ENCODE measurements around the gene ZNF484.
"Not testable (repeated sequence)": the region's sequence is repeated elsewhere in the genome, so short reads cannot be mapped to it uniquely, and the experiment has no call there.

The ZNF484 gene

GRCh38 chr9:92860867-92861266, 17.0 kb downstream of the ZNF484 start:
- no peak for DNase-seq (ENCODE audit: low spot score)

- DNase-seq (ENCODE audit: low spot score) = no peak
Observed at GRCh38 chr9:92857236-92857635, 20.6 kb downstream of the ZNF484 start.

- DNase-seq (ENCODE audit: low spot score) = no peak
Observed at GRCh38 chr9:92853716-92854115, 24.1 kb downstream of the ZNF484 start.

- no peak for DNase-seq (ENCODE audit: low spot score)
Observed at GRCh38 chr9:92850898-92851297, 26.9 kb downstream of the ZNF484 start.

- not testable (repeated sequence) for DNase-seq (ENCODE audit: low spot score)
Observed at GRCh38 chr9:92848740-92849139, 29.1 kb downstream of the ZNF484 start.

- no peak for DNase-seq (ENCODE audit: low spot score)
Observed at GRCh38 chr9:92846662-92847145, 31.1 kb downstream of the ZNF484 start.

GRCh38 chr9:92838411-92838810, 39.4 kb downstream of the ZNF484 start:
- DNase-seq (ENCODE audit: low spot score) = not testable (repeated sequence)

- DNase-seq (ENCODE audit: low spot score) = no peak
Observed at GRCh38 chr9:92837191-92837590, 40.6 kb downstream of the ZNF484 start.

GRCh38 chr9:92829420-92829819, 48.4 kb downstream of the ZNF484 start:
- DNase-seq (ENCODE audit: low spot score) = no peak

- not testable (repeated sequence) for DNase-seq (ENCODE audit: low spot score)
Observed at GRCh38 chr9:92825065-92825464, 52.8 kb downstream of the ZNF484 start.

- no peak for DNase-seq (ENCODE audit: low spot score)
Observed at GRCh38 chr9:92820964-92821363, 56.9 kb downstream of the ZNF484 start.

- DNase-seq (ENCODE audit: low spot score) = not testable (repeated sequence)
Observed at GRCh38 chr9:92819898-92820297, 57.9 kb downstream of the ZNF484 start.

- not testable (repeated sequence) for DNase-seq (ENCODE audit: low spot score)
Observed at GRCh38 chr9:92809629-92810326, 68.1 kb downstream of the ZNF484 start.

- DNase-seq (ENCODE audit: low spot score) = no peak
Observed at GRCh38 chr9:92808726-92809451, 68.9 kb downstream of the ZNF484 start.

- DNase-seq (ENCODE audit: low spot score) = no peak
Observed at GRCh38 chr9:92807757-92808725, 69.8 kb downstream of the ZNF484 start.

GRCh38 chr9:92807031-92807756, 70.6 kb downstream of the ZNF484 start:
- no peak for DNase-seq (ENCODE audit: low spot score)

- no peak for DNase-seq (ENCODE audit: low spot score)
Observed at GRCh38 chr9:92804727-92805126, 73.1 kb downstream of the ZNF484 start.

GRCh38 chr9:92798358-92798757, 79.5 kb downstream of the ZNF484 start:
- no peak for DNase-seq (ENCODE audit: low spot score)

- DNase-seq (ENCODE audit: low spot score) = not testable (repeated sequence)
Observed at GRCh38 chr9:92796337-92796804, 81.5 kb downstream of the ZNF484 start.

GRCh38 chr9:92795598-92796336, 82.1 kb downstream of the ZNF484 start:
- no peak for DNase-seq (ENCODE audit: low spot score)

Data from hematopoietic multipotent progenitor cell treated with erythropoietin and hydrocortisone succinate and interleukin-3 and kit ligand, for 15 days (in vitro differentiated cells).